H9 (cell line): ENCODE results near the gene MIPEP. TPM values are rescaled to one million over a fixed set of nuclear protein-coding genes. Genes with fewer than 3 reads are reported as not detected.

Experiments used
- DNase-seq: peaks from one replicate; pipeline ENCODE4 v3.0.0-alpha.2; 2017
- H2AFZ ChIP-seq: one replicate; pipeline ENCODE4 v1.6.1; 2013; ENCODE audit warnings: mild to moderate bottlenecking, low read length, control low read depth, moderate library complexity
- H2AK5ac ChIP-seq: 2 replicates; pipeline ENCODE4 v1.6.1; 2013; ENCODE audit warnings: low read length, control low read depth, mixed read lengths; ENCODE audit not compliant: insufficient read length
- H2BK120ac ChIP-seq: one replicate; pipeline ENCODE4 v1.6.1; 2013; ENCODE audit warnings: low read depth, mild to moderate bottlenecking, low read length, control low read depth, inconsistent platforms; ENCODE audit not compliant: poor library complexity, severe bottlenecking
- H2BK12ac ChIP-seq: 2 replicates; pipeline ENCODE4 v1.6.1; 2013; ENCODE audit warnings: low read length, control low read depth, mixed read lengths, low read depth; ENCODE audit not compliant: insufficient read length
- H2BK15ac ChIP-seq: 2 replicates; pipeline ENCODE4 v1.6.1; 2013; ENCODE audit warnings: low read depth, low read length, control low read depth
- H2BK20ac ChIP-seq: one replicate; pipeline ENCODE4 v1.6.1; 2013; ENCODE audit warnings: low read depth, mild to moderate bottlenecking, low read length, control low read depth, inconsistent platforms; ENCODE audit not compliant: poor library complexity, severe bottlenecking
- H2BK5ac ChIP-seq: 2 replicates; pipeline ENCODE4 v1.6.1; 2013; ENCODE audit warnings: low read length, control low read depth, mixed read lengths; ENCODE audit not compliant: insufficient read length
- H3K14ac ChIP-seq: 2 replicates; pipeline ENCODE4 v1.6.1; 2013; ENCODE audit warnings: low read length, control low read depth; ENCODE audit not compliant: insufficient read depth
- H3K18ac ChIP-seq: 2 replicates; pipeline ENCODE4 v1.6.1; 2013; ENCODE audit warnings: low read depth, mild to moderate bottlenecking, mixed read lengths, low read length, control low read depth; ENCODE audit not compliant: insufficient read length
- H3K23ac ChIP-seq: 2 replicates; pipeline ENCODE4 v1.6.1; 2013; ENCODE audit warnings: low read length, control low read depth, mixed read lengths, low read depth; ENCODE audit not compliant: insufficient read length
- H3K23me2 ChIP-seq: 2 replicates; pipeline ENCODE4 v1.6.1; 2013; ENCODE audit warnings: low read depth, mild to moderate bottlenecking, mixed read lengths, low read length, control low read depth; ENCODE audit not compliant: insufficient read length, poor library complexity, severe bottlenecking
- H3K27ac ChIP-seq: 2 replicates; pipeline ENCODE4 v1.5.1; 2013; ENCODE audit warnings: low read length, control low read depth, mixed read lengths, low read depth; ENCODE audit not compliant: insufficient read length
- H3K27me3 ChIP-seq: 2 replicates; pipeline ENCODE4 v1.6.1; 2013; ENCODE audit warnings: low read length, control low read depth, inconsistent platforms; ENCODE audit not compliant: insufficient read depth
- H3K4ac ChIP-seq: 2 replicates; pipeline ENCODE4 v1.6.1; 2013; ENCODE audit warnings: low read depth, mild to moderate bottlenecking, control low read depth, inconsistent platforms, low read length, moderate library complexity
- H3K4me1 ChIP-seq: 2 replicates; pipeline ENCODE4 v1.6.1; 2013; ENCODE audit warnings: low read length, control low read depth, inconsistent platforms; ENCODE audit not compliant: insufficient read depth
- H3K4me2 ChIP-seq: 2 replicates; pipeline ENCODE4 v1.6.1; 2013; ENCODE audit warnings: low read length, control low read depth, mixed read lengths; ENCODE audit not compliant: insufficient read length, insufficient read depth
- H3K56ac ChIP-seq: 2 replicates; pipeline ENCODE4 v1.6.1; 2013; ENCODE audit warnings: low read depth, mild to moderate bottlenecking, mixed read lengths, low read length, control low read depth; ENCODE audit not compliant: insufficient read length
- H3K79me1 ChIP-seq: 2 replicates; pipeline ENCODE4 v1.6.1; 2013; ENCODE audit warnings: low read depth, mild to moderate bottlenecking, moderate library complexity, low read length, control low read depth, inconsistent platforms; ENCODE audit not compliant: insufficient read depth, poor library complexity, severe bottlenecking
- H3K79me2 ChIP-seq: 2 replicates; pipeline ENCODE4 v1.6.1; 2013; ENCODE audit warnings: low read length, control low read depth, inconsistent platforms; ENCODE audit not compliant: insufficient read depth
- H3K9ac ChIP-seq: 2 replicates; pipeline ENCODE4 v1.6.1; 2013; ENCODE audit warnings: low read length, control low read depth, mixed read lengths; ENCODE audit not compliant: insufficient read length; ENCODE audit errors: extremely low read depth
- H3K9me3 ChIP-seq: one replicate; pipeline ENCODE4 v1.6.1; 2013; ENCODE audit warnings: low read depth, low read length, inconsistent platforms; ENCODE audit not compliant: control insufficient read depth
- H3T11ph ChIP-seq: one replicate; pipeline ENCODE4 v1.6.1; 2013; ENCODE audit warnings: mild to moderate bottlenecking, low read length, control low read depth, inconsistent platforms
- H4K20me1 ChIP-seq: one replicate; pipeline ENCODE4 v1.6.1; 2013; ENCODE audit not compliant: control insufficient read depth, insufficient read length, insufficient read depth
- H4K5ac ChIP-seq: 2 replicates; pipeline ENCODE4 v1.6.1; 2013; ENCODE audit warnings: low read depth, mild to moderate bottlenecking, mixed read lengths, low read length, control low read depth; ENCODE audit not compliant: insufficient read length
- H4K8ac ChIP-seq: replicated peaks from 2 replicates; pipeline ENCODE4 v1.6.1; 2013; ENCODE audit warnings: low read length, control low read depth, mixed read lengths, low read depth; ENCODE audit not compliant: insufficient read length
- H4K91ac ChIP-seq: 2 replicates; pipeline ENCODE4 v1.6.1; 2013; ENCODE audit warnings: low read depth, mild to moderate bottlenecking, moderate library complexity, mixed read lengths, low read length, control low read depth; ENCODE audit not compliant: insufficient read length
- H3K27ac Mint-ChIP-seq, 3 experiments: 2 replicates in 2 of 3; 3 replicates in 1 of 3; pipeline ENCODE4 v1.8.0; 2020 to 2021; ENCODE audit warnings: mixed read lengths in 3 of 3, mild to moderate bottlenecking in 1 of 3, moderate library complexity in 1 of 3
- H3K27me3 Mint-ChIP-seq: 2 replicates; pipeline ENCODE4 v1.8.0; 2021; ENCODE audit warnings: low read depth, mild to moderate bottlenecking, moderate library complexity, mixed read lengths
- H3K36me3 Mint-ChIP-seq, 3 experiments: 2 replicates in 2 of 3; 3 replicates in 1 of 3; pipeline ENCODE4 v1.8.0; 2020 to 2021; ENCODE audit warnings: low read depth in 3 of 3, mixed read lengths in 3 of 3; ENCODE audit not compliant: insufficient read depth in 1 of 3
- H3K4me1 Mint-ChIP-seq, 2 experiments: 2 replicates each; pipeline ENCODE4 v1.8.0; 2020; ENCODE audit warnings: mixed read lengths in 2 of 2
- H3K4me3 Mint-ChIP-seq, 2 experiments: 2 replicates in 1 of 2; 3 replicates in 1 of 2; pipeline ENCODE4 v1.8.0; 2020 to 2021; ENCODE audit warnings: mild to moderate bottlenecking in 2 of 2, mixed read lengths in 2 of 2, moderate library complexity in 1 of 2
- H3K9me3 Mint-ChIP-seq, 2 experiments: 2 replicates in 1 of 2; 3 replicates in 1 of 2; pipeline ENCODE4 v1.8.0; 2020; ENCODE audit warnings: mild to moderate bottlenecking in 2 of 2, mixed read lengths in 2 of 2, moderate library complexity in 1 of 2
- WGBS: extraction: QIAGEN DNeasy Blood & Tissue Kit; methylation state at CpG from one replicate; pipeline ENCODE4 v1.1.7; 2013; ENCODE audit warnings: missing lambda C conversion rate, low lambda C conversion rate, mixed read lengths; ENCODE audit not compliant: insufficient read length; ENCODE audit errors: extremely low coverage; 5-methylcytosine and 5-hydroxymethylcytosine counted together
- total RNA-seq: library from RNA; stranded (reverse); gene quantifications from 2 replicates; pipeline ENCODE4 v1.2.1, GENCODE V29; 2021
- TF ChIP-seq, protein P1 (sequence below): fragments of 200-600 bp; sonication (generic); conservative IDR thresholded peaks from 3 replicates; pipeline ENCODE4 v1.8.0; 2021; ENCODE audit warnings: antibody characterized with exemption, mild to moderate bottlenecking

MIPEP gene
- total RNA-seq, 1 experiment from 2014 or later: 18.5 TPM

DNA sequence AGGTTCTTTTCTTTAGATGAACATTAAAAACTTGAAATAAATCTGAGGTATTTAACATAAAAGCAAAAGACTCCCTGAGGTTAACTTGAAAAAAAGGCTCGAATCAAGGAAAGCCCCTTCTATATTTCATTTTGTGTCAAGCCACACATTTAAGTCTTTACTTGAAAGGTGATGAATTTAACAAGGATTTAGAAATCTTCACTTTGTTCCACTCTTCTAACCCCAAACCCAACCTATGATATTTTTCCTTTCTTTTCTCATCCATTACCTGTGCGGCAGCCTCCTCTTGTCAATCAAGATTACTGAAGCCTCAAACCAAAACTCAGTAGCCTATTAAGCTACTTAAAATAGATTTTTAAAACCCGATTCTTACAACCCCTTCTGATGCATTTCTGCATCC is 33.8 kb downstream of the MIPEP start:
- TF ChIP-seq, protein P1, sequence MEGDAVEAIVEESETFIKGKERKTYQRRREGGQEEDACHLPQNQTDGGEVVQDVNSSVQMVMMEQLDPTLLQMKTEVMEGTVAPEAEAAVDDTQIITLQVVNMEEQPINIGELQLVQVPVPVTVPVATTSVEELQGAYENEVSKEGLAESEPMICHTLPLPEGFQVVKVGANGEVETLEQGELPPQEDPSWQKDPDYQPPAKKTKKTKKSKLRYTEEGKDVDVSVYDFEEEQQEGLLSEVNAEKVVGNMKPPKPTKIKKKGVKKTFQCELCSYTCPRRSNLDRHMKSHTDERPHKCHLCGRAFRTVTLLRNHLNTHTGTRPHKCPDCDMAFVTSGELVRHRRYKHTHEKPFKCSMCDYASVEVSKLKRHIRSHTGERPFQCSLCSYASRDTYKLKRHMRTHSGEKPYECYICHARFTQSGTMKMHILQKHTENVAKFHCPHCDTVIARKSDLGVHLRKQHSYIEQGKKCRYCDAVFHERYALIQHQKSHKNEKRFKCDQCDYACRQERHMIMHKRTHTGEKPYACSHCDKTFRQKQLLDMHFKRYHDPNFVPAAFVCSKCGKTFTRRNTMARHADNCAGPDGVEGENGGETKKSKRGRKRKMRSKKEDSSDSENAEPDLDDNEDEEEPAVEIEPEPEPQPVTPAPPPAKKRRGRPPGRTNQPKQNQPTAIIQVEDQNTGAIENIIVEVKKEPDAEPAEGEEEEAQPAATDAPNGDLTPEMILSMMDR: no peak
- Histone ChIP-seq H2BK5ac (no peak overlapping the region), H3K27me3 (no peaks in the 10 kb centered on the region; the same call in 1 of the 2 replicates), H3K79me1 (no peaks in the 10 kb centered on the region), H3K23ac (no peak overlapping the region), H3K4me1 (peaks cover 3% of the 10 kb centered on the region), H3K27ac (no peak overlapping the region), H2BK120ac (no peak overlapping the region), H3K18ac (no peak overlapping the region), H3T11ph (no peak overlapping the region), H4K8ac (no peak overlapping the region), H3K4me2 (no peak overlapping the region), H4K91ac (no peak overlapping the region), H2AK5ac (no peak overlapping the region), H4K20me1 (no peaks in the 10 kb centered on the region), H3K23me2 (no peaks in the 10 kb centered on the region), H2BK20ac (no peak overlapping the region), H2AFZ (no peak overlapping the region), H2BK12ac (no peak overlapping the region), H3K9ac (no peak overlapping the region), H4K5ac (no peak overlapping the region), H3K9me3 (no peaks in the 10 kb centered on the region), H3K4ac (no peak overlapping the region), H3K14ac (no peak overlapping the region), H3K79me2 (no peaks in the 10 kb centered on the region), H2BK15ac (no peak overlapping the region), H3K56ac (no peak overlapping the region)
- H3K27me3 Mint-ChIP-seq: no peaks in the 10 kb centered on the region
- H3K9me3 Mint-ChIP-seq: no peaks in the 10 kb centered on the region
- no peak for DNase-seq
- no CpG with 5 or more reads among the region's 3 CpGs for WGBS
- H3K36me3 Mint-ChIP-seq: peaks cover 2 to 5% (median 3%) of the 10 kb centered on the region in 3 experiments; a peak in 4 of 7 replicates
- no peak overlapping the region for H3K4me3 Mint-ChIP-seq
- peak overlapping the region in 1 of 3 experiments; percentile 21; a peak in 1 of 7 replicates for H3K27ac Mint-ChIP-seq
- peaks cover 8 to 9% of the 10 kb centered on the region in 2 experiments for H3K4me1 Mint-ChIP-seq
